H1 (cell line): ENCODE results near the gene CLEC2D. TPM values are rescaled to one million over a fixed set of nuclear protein-coding genes. Genes with fewer than 3 reads are reported as not detected.
A peak's percentile ranks its signal among the peaks of the same experiment; 100 is the strongest.

Experiments
- CTCF ChIA-PET: fragments of 300-600 bp; sonication (Branson Sonifier 250); formaldehyde crosslinking; loops from one replicate; lab custom pipeline; 2021; ENCODE audit not compliant: partially characterized antibody; lab: Charles Lee
- POLR2A ChIA-PET: fragments of 300-600 bp; sonication (Branson Sonifier 250); formaldehyde crosslinking; loops from one replicate; lab custom pipeline; 2021; ENCODE audit warnings: inconsistent platforms; ENCODE audit not compliant: partially characterized antibody; lab: Charles Lee
- DNase-seq, 2 experiments: peaks; one replicate each; pipeline versions ENCODE4 v3.0.0 to v3.0.0-alpha.2; 2010 to 2022; ENCODE audit warnings: low spot score in 2 of 2, low read depth in 1 of 2, mixed read lengths in 1 of 2
- FAIRE-seq: peaks from 2 replicates; lab custom pipeline; 2011; peaks lifted over from hg19 to GRCh38; lab: Jason Lieb, UNC
- H2AFZ ChIP-seq: 2 replicates; pipeline ENCODE4 v1.8.1; 2012; ENCODE audit warnings: low read length, inconsistent platforms
- H2AK5ac ChIP-seq: 2 replicates; pipeline ENCODE4 v1.6.1; 2013; ENCODE audit warnings: low read depth, low read length
- H2BK120ac ChIP-seq: replicated peaks from 2 replicates; pipeline ENCODE3; 2013; ENCODE audit warnings: low read depth, low read length, inconsistent platforms
- H2BK12ac ChIP-seq: 2 replicates; pipeline ENCODE4 v1.6.1; 2013; ENCODE audit warnings: low read depth, low read length
- H2BK15ac ChIP-seq: 2 replicates; pipeline ENCODE4 v1.6.1; 2013; ENCODE audit warnings: low read length
- H2BK20ac ChIP-seq: 2 replicates; pipeline ENCODE4 v1.6.1; 2013; ENCODE audit warnings: low read length
- H2BK5ac ChIP-seq: 2 replicates; pipeline ENCODE4 v1.6.1; 2013; ENCODE audit warnings: low read depth, low read length
- H3K14ac ChIP-seq: 2 replicates; pipeline ENCODE4 v1.6.1; 2013; ENCODE audit warnings: inconsistent platforms; ENCODE audit not compliant: insufficient read length
- H3K18ac ChIP-seq: 2 replicates; pipeline ENCODE4 v1.6.1; 2013; ENCODE audit warnings: low read length; ENCODE audit errors: extremely low read depth
- H3K23ac ChIP-seq: 2 replicates; pipeline ENCODE4 v1.6.1; 2013; ENCODE audit warnings: inconsistent platforms; ENCODE audit not compliant: insufficient read length
- H3K23me2 ChIP-seq: 2 replicates; pipeline ENCODE4 v1.6.1; 2013; ENCODE audit warnings: low read depth, low read length
- H3K27ac ChIP-seq: 2 replicates; pipeline ENCODE4 v1.6.1; 2011; ENCODE audit warnings: low read depth, low read length, inconsistent platforms
- H3K27me3 ChIP-seq, 4 experiments: replicated peaks in 1 of 4; 1 replicate in 1 of 4; 2 replicates in 3 of 4; pipeline versions ENCODE4 v1.6.1 to v1.8.1; 2011 to 2013; ENCODE audit warnings: low read length in 3 of 4, mild to moderate bottlenecking in 3 of 4, inconsistent platforms in 2 of 4, mixed read lengths in 2 of 4, moderate library complexity in 1 of 4; ENCODE audit not compliant: control insufficient read depth in 3 of 4, insufficient read depth in 3 of 4; ENCODE audit errors: extremely low read depth in 1 of 4
- H3K36me3 ChIP-seq, 4 experiments: 2 replicates each; pipeline versions ENCODE4 v1.6.1 to v1.8.1; 2011 to 2013; ENCODE audit warnings: mild to moderate bottlenecking in 4 of 4, low read length in 3 of 4, moderate library complexity in 2 of 4, control low read depth in 1 of 4, inconsistent platforms in 1 of 4; ENCODE audit not compliant: insufficient read depth in 4 of 4, control insufficient read depth in 2 of 4
- H3K4ac ChIP-seq: replicated peaks from 2 replicates; pipeline ENCODE3; 2013; ENCODE audit warnings: low read length, low read depth, mixed read lengths, inconsistent platforms; ENCODE audit not compliant: insufficient read length
- H3K4me1 ChIP-seq, 4 experiments: replicated peaks in 1 of 4; 1 replicate in 1 of 4; 2 replicates in 3 of 4; pipeline versions ENCODE4 v1.6.1 to v1.8.1; 2011 to 2013; ENCODE audit warnings: low read length in 3 of 4, inconsistent platforms in 2 of 4, mixed read lengths in 1 of 4; ENCODE audit not compliant: insufficient read depth in 4 of 4, control insufficient read depth in 3 of 4
- H3K4me2 ChIP-seq, 2 experiments: 2 replicates each; pipeline versions ENCODE4 v1.6.1 to v1.8.1; 2011 to 2013; ENCODE audit warnings: low read depth in 2 of 2, low read length in 2 of 2, control low read depth in 1 of 2, inconsistent platforms in 1 of 2, mild to moderate bottlenecking in 1 of 2; ENCODE audit not compliant: insufficient read depth in 1 of 2
- H3K4me3 ChIP-seq, 4 experiments: fragments of 200-600, 300-600 bp in 1 of 4; sonication (generic), shearing (Covaris generic), sonication (Bioruptor Twin) in 1 of 4; 2 replicates each; pipeline versions ENCODE4 v1.5.1 to v1.8.1; 2011 to 2016; ENCODE audit warnings: low read length in 4 of 4, low read depth in 3 of 4, control low read depth in 2 of 4, inconsistent platforms in 2 of 4, mild to moderate bottlenecking in 2 of 4, mixed read lengths in 1 of 4, moderate library complexity in 1 of 4; ENCODE audit not compliant: insufficient read depth in 2 of 4; ENCODE audit errors: extremely low read depth in 1 of 4
- H3K56ac ChIP-seq: replicated peaks from 2 replicates; pipeline ENCODE3; 2013; ENCODE audit warnings: low read depth, mild to moderate bottlenecking, mixed read lengths, low read length, inconsistent platforms; ENCODE audit not compliant: insufficient read length
- H3K79me1 ChIP-seq: 2 replicates; pipeline ENCODE4 v1.6.1; 2013; ENCODE audit warnings: low read depth, low read length, control low read depth
- H3K79me2 ChIP-seq, 2 experiments: 2 replicates each; pipeline versions ENCODE4 v1.6.1 to v1.8.1; 2012 to 2013; ENCODE audit warnings: low read length in 2 of 2, mild to moderate bottlenecking in 2 of 2, inconsistent platforms in 1 of 2; ENCODE audit not compliant: insufficient read depth in 2 of 2, control insufficient read depth in 1 of 2
- H3K9ac ChIP-seq, 4 experiments: replicated peaks in 1 of 4; 1 replicate in 1 of 4; 2 replicates in 3 of 4; pipeline versions ENCODE4 v1.6.1 to v1.8.1; 2011 to 2013; ENCODE audit warnings: low read depth in 3 of 4, low read length in 3 of 4, control low read depth in 2 of 4, mild to moderate bottlenecking in 2 of 4, moderate library complexity in 2 of 4, inconsistent platforms in 1 of 4; ENCODE audit errors: extremely low read depth in 1 of 4
- H3K9me3 ChIP-seq, 2 experiments: 2 replicates each; pipeline versions ENCODE4 v1.6.1 to v1.8.1; 2012 to 2013; ENCODE audit warnings: mild to moderate bottlenecking in 2 of 2, moderate library complexity in 2 of 2, control low read depth in 1 of 2, inconsistent platforms in 1 of 2, low read depth in 1 of 2, low read length in 1 of 2, mixed read lengths in 1 of 2; ENCODE audit not compliant: insufficient read depth in 2 of 2
- H4K20me1 ChIP-seq, 2 experiments: replicated peaks in 1 of 2; 2 replicates each; pipeline versions ENCODE3 to v1.8.1; 2011 to 2013; ENCODE audit warnings: inconsistent platforms in 2 of 2, low read length in 2 of 2, mild to moderate bottlenecking in 1 of 2; ENCODE audit not compliant: insufficient read depth in 2 of 2, control insufficient read depth in 1 of 2
- H4K5ac ChIP-seq: 2 replicates; pipeline ENCODE4 v1.6.1; 2013; ENCODE audit warnings: low read length, low read depth, mixed read lengths, inconsistent platforms; ENCODE audit not compliant: insufficient read length
- H4K8ac ChIP-seq: 2 replicates; pipeline ENCODE4 v1.8.0; 2013; ENCODE audit warnings: mild to moderate bottlenecking, moderate library complexity, low read length, inconsistent platforms; ENCODE audit not compliant: insufficient read depth; ENCODE audit errors: extremely low read depth
- H4K91ac ChIP-seq: replicated peaks from 2 replicates; pipeline ENCODE3; 2013; ENCODE audit warnings: low read length, mixed read lengths, inconsistent platforms; ENCODE audit not compliant: insufficient read length
- CBX8 ChIP-seq: fragments of 300-800, 300-1000 bp; sonication (generic); IDR thresholded peaks from 2 replicates; pipeline ENCODE4 v1.7.1; 2016; ENCODE audit warnings: low read depth, low read length, borderline replicate concordance
- MAFK ChIP-seq: IDR thresholded peaks from 2 replicates; pipeline ENCODE4 v1.6.1; 2012; ENCODE audit warnings: low read depth, mild to moderate bottlenecking, improper control_type of control experiment, low read length
- NANOG ChIP-seq: IDR thresholded peaks from 2 replicates; pipeline ENCODE4 v1.6.1; 2011; ENCODE audit warnings: low read length, low read depth, mild to moderate bottlenecking, inconsistent platforms; ENCODE audit not compliant: insufficient read depth, poor library complexity, severe bottlenecking
- POU5F1 ChIP-seq: IDR thresholded peaks from 2 replicates; pipeline ENCODE4 v1.6.1; 2011; ENCODE audit warnings: low read depth, mild to moderate bottlenecking, low read length, moderate library complexity
- RFX5 ChIP-seq: IDR thresholded peaks from 2 replicates; pipeline ENCODE4 v1.6.1; 2011; ENCODE audit warnings: low read depth, low read length, improper control_type of control experiment, borderline replicate concordance
- SIN3A ChIP-seq, 2 experiments: IDR thresholded peaks in 1 of 2; conservative IDR thresholded peaks in 1 of 2; 2 replicates each; pipeline ENCODE4 v1.6.1; 2011 to 2012; ENCODE audit warnings: low read length in 2 of 2, improper control_type of control experiment in 1 of 2, low read depth in 1 of 2, mild to moderate bottlenecking in 1 of 2
- SIX5 ChIP-seq: IDR thresholded peaks from 2 replicates; pipeline ENCODE4 v1.6.1; 2011; ENCODE audit warnings: mild to moderate bottlenecking, low read depth, low read length
- SP1 ChIP-seq: IDR thresholded peaks from 2 replicates; pipeline ENCODE4 v1.6.1; 2011; ENCODE audit warnings: low read depth, low read length
- SRF ChIP-seq: IDR thresholded peaks from 2 replicates; pipeline ENCODE4 v1.6.1; 2011; ENCODE audit warnings: mild to moderate bottlenecking, low read depth, low read length, moderate library complexity
- TAF7 ChIP-seq: optimal IDR thresholded peaks from 2 replicates; pipeline ENCODE3; 2011; ENCODE audit warnings: low read depth, mild to moderate bottlenecking, inconsistent platforms, low read length, moderate library complexity, borderline replicate concordance
- WGBS, 2 experiments: shearing (Covaris generic) in 1 of 2; methylation state at CpG; one replicate each; pipeline versions ENCODE4 v1.1.6 to v1.1.7; 2013 to 2015; ENCODE audit warnings: low lambda C conversion rate in 2 of 2, mixed read lengths in 2 of 2, inconsistent platforms in 1 of 2, low coverage in 1 of 2, missing lambda C conversion rate in 1 of 2; ENCODE audit not compliant: insufficient replicate concordance in 2 of 2, insufficient coverage in 1 of 2, insufficient read length in 1 of 2; ENCODE audit errors: extremely low coverage in 1 of 2, missing lambda C conversion rate in 1 of 2; 5-methylcytosine and 5-hydroxymethylcytosine counted together
- polyA plus RNA-seq, 7 experiments: library from polyadenylated mRNA; depleted of rRNA in 3 of 7; stranded (reverse) in 5 of 7; unstranded in 2 of 7; fragments of >200 nt in 5 of 7; fragments of 200-250 nt in 2 of 7; gene quantifications; 1 replicate in 5 of 7; 2 replicates in 1 of 7; 4 replicates in 1 of 7; pipeline versions ENCODE4 v1.2.1 to v1.2.3, GENCODE V29; 2011 to 2013; ENCODE audit warnings: missing spikeins in 2 of 7, mixed read lengths in 2 of 7
- total RNA-seq: library from RNA; stranded (reverse); fragmentation: NEBNext Ultra II Directional; extraction: Animal tissue kit (Norgen Biotek cat#: 25700); gene quantifications from 2 replicates; pipeline ENCODE4 v1.2.1, GENCODE V29; 2021
- TF ChIP-seq, protein P1 (sequence below): IDR thresholded peaks from 2 replicates; pipeline ENCODE4 v1.6.1; 2011; ENCODE audit warnings: low read length, improper control_type of control experiment

The CLEC2D gene
- total and polyA plus RNA-seq, 2 of the 8 experiments (the other 6 are each of a cell fraction or from before 2014, with no cell fraction given), result 4.2 to 6.2 TPM

DNA sequence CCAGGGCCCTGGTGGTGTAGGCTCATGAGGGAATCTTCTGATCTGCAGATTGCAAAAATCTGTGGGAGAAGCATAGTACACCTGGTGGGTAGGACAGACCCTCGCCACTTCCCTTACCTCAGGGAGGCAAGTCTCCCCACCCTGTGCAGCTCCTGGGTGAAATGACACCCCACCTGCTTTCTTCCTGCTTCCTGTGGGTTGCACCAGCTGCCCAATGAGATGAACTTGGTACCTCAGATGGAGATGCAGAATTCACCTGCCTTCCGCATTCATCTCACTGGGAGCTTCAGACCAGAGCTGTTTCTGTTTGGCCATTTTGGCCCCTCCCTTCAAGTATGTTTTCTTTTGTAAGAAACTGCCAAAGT lies 4.7 kb downstream of the CLEC2D start:
- no peak overlapping the region for H2BK12ac ChIP-seq
- WGBS, 2 experiments, result 71% methylated on average over 2 of the region's 2 CpGs; no CpG with 5 or more reads in 1 of the 2 experiments
- H3K79me1 ChIP-seq, result no peaks in the 10 kb centered on the region
- no peak overlapping the region for H3K4me3 ChIP-seq
- H3K4me2 ChIP-seq, result no peak overlapping the region
- no peak overlapping the region for H4K5ac ChIP-seq
- H3K9me3 ChIP-seq, result no peaks in the 10 kb centered on the region
- H3K56ac ChIP-seq, result no peak overlapping the region
- no peaks in the 10 kb centered on the region; a peak in 2 of 8 replicates for H3K36me3 ChIP-seq
- no peak overlapping the region for H3K14ac ChIP-seq
- no peak overlapping the region for H3K23ac ChIP-seq
- DNase-seq (no peak), FAIRE-seq (no peak)
- TF ChIP-seq NANOG (no peak), MAFK (no peak), SIN3A (conservative IDR thresholded peaks at IDR 0.05 in 1 of 2, IDR thresholded peaks at IDR 0.05 in 1 of 2; ENCODE audit: low read depth in 1 of 2, low read length in 2 of 2) (no peak), POU5F1 (no peak), SP1 (no peak), SRF (no peak), SIX5 (no peak), CBX8 (no peak), RFX5 (no peak), TAF7 (no peak)
- TF ChIP-seq, protein P1, sequence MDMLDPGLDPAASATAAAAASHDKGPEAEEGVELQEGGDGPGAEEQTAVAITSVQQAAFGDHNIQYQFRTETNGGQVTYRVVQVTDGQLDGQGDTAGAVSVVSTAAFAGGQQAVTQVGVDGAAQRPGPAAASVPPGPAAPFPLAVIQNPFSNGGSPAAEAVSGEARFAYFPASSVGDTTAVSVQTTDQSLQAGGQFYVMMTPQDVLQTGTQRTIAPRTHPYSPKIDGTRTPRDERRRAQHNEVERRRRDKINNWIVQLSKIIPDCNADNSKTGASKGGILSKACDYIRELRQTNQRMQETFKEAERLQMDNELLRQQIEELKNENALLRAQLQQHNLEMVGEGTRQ, result no peak
- no peaks in the 10 kb centered on the region for H3K23me2 ChIP-seq
- H2BK20ac ChIP-seq, result no peak overlapping the region
- no peaks in the 10 kb centered on the region for H4K20me1 ChIP-seq
- H3K79me2 ChIP-seq, result no peaks in the 10 kb centered on the region
- no peaks in the 10 kb centered on the region for H3K27me3 ChIP-seq
- no peak overlapping the region for H2BK15ac ChIP-seq
- no peak overlapping the region for H3K27ac ChIP-seq
- H3K4ac ChIP-seq, result no peak overlapping the region
- H3K9ac ChIP-seq, result no peak overlapping the region
- no peak overlapping the region for H3K18ac ChIP-seq
- peaks cover 0 to 4% (median 0%) of the 10 kb centered on the region in 4 experiments; a peak in 2 of 7 replicates for H3K4me1 ChIP-seq
- ChIA-PET POLR2A (no interaction called here), CTCF (interaction anchor here (0.6 to 1.7 kb wide), 3 partner anchors 13 to 76 kb away, joined by 3 to 4 read pairs (median 3); no protein-coding TSS in a partner anchor)
- no peak overlapping the region for H2AFZ ChIP-seq
- no peak overlapping the region for H2BK120ac ChIP-seq
- 0 out of 2 replicates have a peak overlapping the region, but pooled peaks have one; percentile 7 for H2BK5ac ChIP-seq
- no peak overlapping the region for H4K91ac ChIP-seq
- no peak overlapping the region for H4K8ac ChIP-seq
- 0 out of 2 replicates have a peak overlapping the region, but pooled peaks have one; percentile 75 for H2AK5ac ChIP-seq
